VCaP (cell line): ENCODE data around the gene TRMT61A.
A peak's percentile ranks its signal among the peaks of the same experiment; 100 is the strongest.

Experiments
- H3K27ac ChIP-seq: fragments of 450-650 bp; 2 replicates; pipeline ENCODE4 v1.5.1; 2017
- CTCF ChIP-seq: fragments of 450-650 bp; conservative IDR thresholded peaks from 2 replicates; pipeline ENCODE4 v1.5.1; 2017; ENCODE audit warnings: mild to moderate bottlenecking, moderate library complexity

Gene TRMT61A

GRCh38 chr14:103547941-103548462, 19.0 kb downstream of the TRMT61A start:
- H3K27ac ChIP-seq, result no peak overlapping the region
- no peak for TF ChIP-seq CTCF

- H3K27ac ChIP-seq, result 0 out of 2 replicates have a peak overlapping the region, but pooled peaks have one; percentile 14
- no peak for TF ChIP-seq CTCF
Measured at GRCh38 chr14:103548463-103549351, 19.7 kb downstream of the TRMT61A start.

- 0 out of 2 replicates have a peak overlapping the region, but pooled peaks have one; percentile 14 for H3K27ac ChIP-seq
- no peak for TF ChIP-seq CTCF
Measured at GRCh38 chr14:103549361-103550311, 20.6 kb downstream of the TRMT61A start.

GRCh38 chr14:103550451-103551337, 21.7 kb downstream of the TRMT61A start:
- TF ChIP-seq CTCF, result no peak
- H3K27ac ChIP-seq, result no peak overlapping the region

- no peak for TF ChIP-seq CTCF
- H3K27ac ChIP-seq, result no peak overlapping the region
Measured at GRCh38 chr14:103551338-103551762, 22.4 kb downstream of the TRMT61A start.

GRCh38 chr14:103552011-103552845, 23.2 kb downstream of the TRMT61A start:
- no peak overlapping the region for H3K27ac ChIP-seq
- no peak for TF ChIP-seq CTCF
